ENCODE measurements around the gene ABLIM1. TPM values are rescaled to one million over a fixed set of nuclear protein-coding genes. Genes with fewer than 3 reads are reported as not detected.

Gene ABLIM1
- total and polyA plus RNA-seq, 2 of the 13 experiments (the other 11 are each of a cell fraction or from before 2014, with no cell fraction given) = 59.4 to 92.7 TPM

DNA sequence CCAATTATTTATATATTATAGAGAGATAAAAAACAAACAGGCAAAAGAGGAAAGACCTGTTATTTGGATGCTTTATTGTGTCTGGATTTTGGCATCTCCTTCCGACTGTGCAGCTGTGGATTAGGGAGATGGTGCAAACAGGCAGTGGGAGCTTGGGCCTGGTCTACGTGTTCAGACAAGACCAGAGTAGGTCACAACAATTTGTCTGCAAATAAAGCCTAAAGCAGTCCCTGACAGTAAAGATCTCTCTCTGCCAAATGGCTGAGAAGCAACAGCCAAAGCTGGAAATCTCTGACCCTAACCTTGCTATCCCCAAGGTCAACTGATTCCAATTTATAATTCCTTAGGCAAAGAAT, 82.0 kb downstream of the ABLIM1 start (continued):
- TF ChIP-seq ARID4A (CRISPR knock-in tag; IDR thresholded peaks at IDR 0.05; ENCODE audit: borderline replicate concordance) (no peak), SIN3B (IDR thresholded peaks at IDR 0.05; ENCODE audit: low read length) (no peak), ZNF713 (CRISPR knock-in tag; IDR thresholded peaks at IDR 0.05) (no peak), ZNF670 (CRISPR knock-in tag; IDR thresholded peaks at IDR 0.05; ENCODE audit: borderline replicate concordance) (no peak), HDAC6 (IDR thresholded peaks at IDR 0.05; ENCODE audit: low read depth, low read length) (no peak), GATAD2A (CRISPR knock-in tag; IDR thresholded peaks at IDR 0.05) (no peak), SP2 (CRISPR knock-in tag; IDR thresholded peaks at IDR 0.05) (no peak)

GRCh38 chr10:114575417-114576131, 82.5 kb downstream of the ABLIM1 start:
- H3K4me3 ChIP-seq (replicated peaks in 1 of 3; ENCODE audit: insufficient read depth in 1 of 3, low read depth in 2 of 3, low read length in 3 of 3) = no peak overlapping the region
- DNase-seq (ENCODE audit: low spot score) = no peak
- no TSS peak for BruUV-seq (replicated peaks)
- CTCF ChIA-PET (ENCODE audit: low intra/inter-chr PET ratio, low total read pairs) = no interaction called here
- no peak for FAIRE-seq
- H3K9ac ChIP-seq (ENCODE audit: insufficient read depth, low read depth, low read length) = no peak overlapping the region
- WGBS (ENCODE audit: low lambda C conversion rate) = 67% methylated on average over 4 of the region's 9 CpGs
- no peak overlapping the region for H2AFZ ChIP-seq (ENCODE audit: low read length)
- H3K36me3 ChIP-seq (replicated peaks in 1 of 2; ENCODE audit: control insufficient read depth in 1 of 2, insufficient read depth in 2 of 2, low read length in 2 of 2) = no peaks in the 10 kb centered on the region
- H3K27me3 ChIP-seq (ENCODE audit: control insufficient read depth in 1 of 2, insufficient read depth in 2 of 2, low read length in 2 of 2) = no peaks in the 10 kb centered on the region
- H3K27ac ChIP-seq (ENCODE audit: extremely low read length, insufficient read depth, low read length) = no peak overlapping the region
- no peak overlapping the region for H3K4me2 ChIP-seq (ENCODE audit: low read depth, low read length)
- H3K79me2 ChIP-seq (ENCODE audit: insufficient read depth, low read length) = no peaks in the 10 kb centered on the region
- POLR2A ChIA-PET = no interaction called here
- TF ChIP-seq ZNF607 (CRISPR knock-in tag; IDR thresholded peaks at IDR 0.05; ENCODE audit: borderline replicate concordance) (no peak), YY1 (IDR thresholded peaks at IDR 0.05; ENCODE audit: insufficient read depth, insufficient replicate concordance, low read depth, low read length) (no peak), RCOR2 (CRISPR knock-in tag; IDR thresholded peaks at IDR 0.05) (no peak), GATAD2A (CRISPR knock-in tag; IDR thresholded peaks at IDR 0.05) (no peak)
- in situ Hi-C loops (cut with HindIII; ENCODE audit: extremely low pct_ligation_motif_present, low pct_unique_long_range_greater_than_20kb) = no loop called here
- H4K20me1 ChIP-seq (ENCODE audit: insufficient read depth, low read length) = no peaks in the 10 kb centered on the region
- no peak for ATAC-seq
- H3K4me1 ChIP-seq (ENCODE audit: insufficient read depth, low read length) = no peaks in the 10 kb centered on the region
- intact Hi-C loops (cut with micrococcal nuclease; ENCODE audit: unreplicated experiment) = no loop called here
- no peaks in the 10 kb centered on the region for H3K9me3 ChIP-seq (ENCODE audit: low read length)

Data from HepG2 (cell line).